Left lung (tissue), 10 donors: ENCODE data around the gene CALR3. TPM values are rescaled to one million over a fixed set of nuclear protein-coding genes. Genes with fewer than 3 reads are reported as not detected.
"Not testable (repeated sequence)": the region's sequence is repeated elsewhere in the genome, so short reads cannot be mapped to it uniquely, and the experiment has no call there.

Source experiments
- ATAC-seq: fragments of 200-7000 bp; cut with Tn5 transposase; one replicate; pipeline ENCODE4 v1.9.1; 2020; ENCODE audit warnings: moderate library complexity
- DNase-seq, 4 donors: peaks; one replicate each; pipeline ENCODE4 v3.0.0-alpha.2; 2013 to 2020
- H3K27ac ChIP-seq, 2 donors: fragments of 200-600 bp; sonication (generic) in 1 of 2; one replicate each; pipeline versions ENCODE4 v1.5.0 to v1.8.0; 2020 to 2021
- H3K27me3 ChIP-seq, 2 donors: fragments of 200-600 bp; sonication (generic) in 1 of 2; one replicate each; pipeline versions ENCODE4 v1.5.0 to v1.8.0; 2020 to 2021
- H3K36me3 ChIP-seq, 2 donors: fragments of 200-600 bp; sonication (generic) in 1 of 2; one replicate each; pipeline versions ENCODE4 v1.5.0 to v1.8.0; 2020 to 2021
- H3K4me1 ChIP-seq, 2 donors: fragments of 200-600 bp; one replicate each; pipeline ENCODE4 v1.8.0; 2021
- H3K4me3 ChIP-seq, 2 donors: fragments of 200-600 bp; sonication (generic) in 1 of 2; one replicate each; pipeline versions ENCODE4 v1.5.0 to v1.8.0; 2020 to 2021; ENCODE audit warnings: mild to moderate bottlenecking in 1 of 2
- H3K9me3 ChIP-seq, 2 donors: fragments of 200-600 bp; sonication (generic) in 1 of 2; one replicate each; pipeline versions ENCODE4 v1.5.0 to v1.8.0; 2020 to 2021
- intact Hi-C, 2 donors: fragments of 100-400 bp; cut with DNase I; formaldehyde crosslinking; loops; one replicate each; pipeline versions ENCODE4 v1.11.2 to v1.14.2; 2022
- polyA plus RNA-seq, 6 donors: library from polyadenylated mRNA; unstranded; fragments of 120-200 nt; gene quantifications; one replicate each; pipeline ENCODE4 v1.2.1, GENCODE V29; 2013; ENCODE audit not compliant: insufficient read length in 6 of 6
- total RNA-seq, 2 donors: library from RNA; stranded (reverse); fragmentation: NEBNext Ultra II Directional; extraction: Animal tissue kit (Norgen Biotek cat#: 25700); gene quantifications; one replicate each; pipeline ENCODE4 v1.2.1, GENCODE V29; 2021
- TF ChIP-seq, protein P1 (sequence below), 2 donors: fragments of 200-600 bp; sonication (generic) in 1 of 2; IDR thresholded peaks; one replicate each; pipeline versions ENCODE4 v1.5.0 to v1.8.0; 2021; ENCODE audit warnings: antibody characterized with exemption in 2 of 2
- donor health status: DM: no; HTN: yes; CAD: no.
- donor health status: DM: no; HTN: no; CAD: no.

CALR3 gene
- total and polyA plus RNA-seq, 8 donors: 0.26 TPM; not detected in 7

DNA sequence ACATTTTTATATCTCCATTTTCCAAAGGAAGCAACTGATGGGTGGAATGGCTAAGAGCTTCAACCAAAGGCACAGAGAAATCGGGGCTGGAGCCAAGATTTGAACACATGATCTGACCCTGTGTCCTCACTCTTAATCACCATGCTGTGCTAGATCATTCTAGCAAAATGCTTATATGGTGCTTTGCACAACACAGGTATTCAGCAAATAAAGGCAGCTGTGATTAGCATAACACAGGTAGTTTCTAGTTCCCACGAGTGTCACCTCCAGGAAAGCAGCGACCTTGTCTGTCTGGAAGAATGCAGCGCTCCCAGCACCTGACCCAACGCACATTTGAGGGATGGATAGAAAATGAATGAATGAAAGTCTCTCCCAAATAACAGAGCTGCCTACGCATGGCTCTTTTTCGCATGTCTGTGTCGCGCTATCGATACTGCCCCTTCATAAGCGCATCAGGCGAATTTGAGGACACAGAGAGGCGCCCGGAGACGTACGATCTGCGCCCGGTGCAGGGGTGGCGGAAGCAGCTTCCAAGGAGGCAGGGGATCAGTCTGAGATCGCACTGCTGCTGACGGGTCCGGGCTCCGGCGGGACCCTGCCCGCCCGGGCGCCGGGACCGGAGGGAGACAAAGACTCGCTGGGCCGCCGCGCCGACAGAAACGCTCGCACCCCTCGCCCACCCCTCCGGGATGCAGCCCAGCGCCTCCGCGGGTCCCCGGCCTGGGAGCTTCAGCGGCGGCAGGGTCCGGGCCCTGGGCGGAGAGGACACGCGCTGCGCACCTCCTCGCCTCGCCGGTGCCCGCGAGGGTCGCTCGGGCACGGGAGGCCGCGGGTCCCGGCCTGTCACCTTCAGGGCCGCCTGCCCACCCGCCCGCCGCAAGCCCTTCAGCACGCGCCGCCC, 24.8 kb downstream of the CALR3 start:
- intact Hi-C loops: no loop called here
- ATAC-seq: peak; percentile 10
- TF ChIP-seq, protein P1, sequence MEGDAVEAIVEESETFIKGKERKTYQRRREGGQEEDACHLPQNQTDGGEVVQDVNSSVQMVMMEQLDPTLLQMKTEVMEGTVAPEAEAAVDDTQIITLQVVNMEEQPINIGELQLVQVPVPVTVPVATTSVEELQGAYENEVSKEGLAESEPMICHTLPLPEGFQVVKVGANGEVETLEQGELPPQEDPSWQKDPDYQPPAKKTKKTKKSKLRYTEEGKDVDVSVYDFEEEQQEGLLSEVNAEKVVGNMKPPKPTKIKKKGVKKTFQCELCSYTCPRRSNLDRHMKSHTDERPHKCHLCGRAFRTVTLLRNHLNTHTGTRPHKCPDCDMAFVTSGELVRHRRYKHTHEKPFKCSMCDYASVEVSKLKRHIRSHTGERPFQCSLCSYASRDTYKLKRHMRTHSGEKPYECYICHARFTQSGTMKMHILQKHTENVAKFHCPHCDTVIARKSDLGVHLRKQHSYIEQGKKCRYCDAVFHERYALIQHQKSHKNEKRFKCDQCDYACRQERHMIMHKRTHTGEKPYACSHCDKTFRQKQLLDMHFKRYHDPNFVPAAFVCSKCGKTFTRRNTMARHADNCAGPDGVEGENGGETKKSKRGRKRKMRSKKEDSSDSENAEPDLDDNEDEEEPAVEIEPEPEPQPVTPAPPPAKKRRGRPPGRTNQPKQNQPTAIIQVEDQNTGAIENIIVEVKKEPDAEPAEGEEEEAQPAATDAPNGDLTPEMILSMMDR (IDR thresholded peaks at IDR 0.05): no peak

DNA sequence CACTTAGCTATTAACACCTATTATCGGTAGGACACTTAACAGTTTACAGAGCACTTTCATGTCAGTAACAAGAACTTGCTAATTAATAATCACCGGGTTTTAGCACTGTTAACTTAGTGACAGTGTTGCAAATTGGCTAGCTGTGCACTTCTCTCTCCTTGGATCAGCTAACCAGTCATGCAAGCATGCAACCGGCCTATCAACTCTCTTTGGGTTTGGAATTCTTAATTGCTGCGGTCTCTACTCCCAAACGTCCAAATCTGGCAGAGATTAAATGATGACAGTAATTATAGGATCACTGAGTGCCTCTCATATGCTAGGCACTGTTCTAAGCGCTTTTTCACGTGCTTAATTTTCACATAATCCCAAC, 25.4 kb downstream of the CALR3 start:
- TF ChIP-seq, protein P1 (IDR thresholded peaks at IDR 0.05): no peak
- intact Hi-C loops: no loop called here

More for the DNA sequence above, 24.8 kb downstream of the CALR3 start:
- H3K36me3 ChIP-seq: no peaks in the 10 kb centered on the region
- peaks cover 16 to 27% of the 10 kb centered on the region in 2 donors for H3K4me1 ChIP-seq
- H3K4me3 ChIP-seq: peak overlapping the region; percentile 77 to 99
- peak overlapping the region; percentile 44 to 85 for H3K27ac ChIP-seq
- DNase-seq: no peak
- H3K9me3 ChIP-seq: peaks cover 0 to 5% of the 10 kb centered on the region in 2 donors
- H3K27me3 ChIP-seq: no peaks in the 10 kb centered on the region

DNA sequence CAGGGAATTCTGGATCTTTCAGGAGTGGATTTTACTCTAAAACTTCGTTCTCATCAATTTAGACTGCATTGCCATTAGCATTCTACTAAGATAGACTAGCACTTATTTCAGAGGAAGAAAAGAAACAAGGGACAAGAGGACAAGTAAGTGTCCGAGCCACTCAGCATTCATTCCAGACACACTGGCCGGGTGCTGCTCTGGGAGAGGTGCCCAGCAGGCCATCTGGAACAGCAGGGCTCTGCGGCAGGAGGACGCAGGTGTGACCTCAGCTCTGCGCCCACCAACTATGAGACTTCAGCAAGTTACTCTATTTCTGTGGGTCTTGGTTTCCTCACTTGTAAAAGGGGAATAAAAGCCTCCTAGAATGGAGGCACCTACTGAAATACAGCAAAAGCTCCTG, 28.4 kb downstream of the CALR3 start:
- Histone ChIP-seq H3K4me3 (no peak overlapping the region), H3K27ac (no peak overlapping the region), H3K4me1 (peaks cover 20 to 47% of the 10 kb centered on the region in 2 donors), H3K9me3 (no peaks in the 10 kb centered on the region), H3K27me3 (no peaks in the 10 kb centered on the region), H3K36me3 (no peaks in the 10 kb centered on the region)
- intact Hi-C loops: no loop called here
- DNase-seq: no peak
- no peak for ATAC-seq
- TF ChIP-seq, protein P1 (IDR thresholded peaks at IDR 0.05): no peak

More for the DNA sequence above, 25.4 kb downstream of the CALR3 start:
- no peaks in the 10 kb centered on the region for H3K27me3 ChIP-seq
- peaks cover 0 to 5% of the 10 kb centered on the region in 2 donors for H3K9me3 ChIP-seq
- H3K27ac ChIP-seq: peak overlapping the region in 1 of 2 donors; percentile 26
- H3K36me3 ChIP-seq: no peaks in the 10 kb centered on the region
- H3K4me3 ChIP-seq: peak overlapping the region; percentile 77 to 99
- no peak for DNase-seq
- no peak for ATAC-seq
- H3K4me1 ChIP-seq: peaks cover 16 to 30% of the 10 kb centered on the region in 2 donors

DNA sequence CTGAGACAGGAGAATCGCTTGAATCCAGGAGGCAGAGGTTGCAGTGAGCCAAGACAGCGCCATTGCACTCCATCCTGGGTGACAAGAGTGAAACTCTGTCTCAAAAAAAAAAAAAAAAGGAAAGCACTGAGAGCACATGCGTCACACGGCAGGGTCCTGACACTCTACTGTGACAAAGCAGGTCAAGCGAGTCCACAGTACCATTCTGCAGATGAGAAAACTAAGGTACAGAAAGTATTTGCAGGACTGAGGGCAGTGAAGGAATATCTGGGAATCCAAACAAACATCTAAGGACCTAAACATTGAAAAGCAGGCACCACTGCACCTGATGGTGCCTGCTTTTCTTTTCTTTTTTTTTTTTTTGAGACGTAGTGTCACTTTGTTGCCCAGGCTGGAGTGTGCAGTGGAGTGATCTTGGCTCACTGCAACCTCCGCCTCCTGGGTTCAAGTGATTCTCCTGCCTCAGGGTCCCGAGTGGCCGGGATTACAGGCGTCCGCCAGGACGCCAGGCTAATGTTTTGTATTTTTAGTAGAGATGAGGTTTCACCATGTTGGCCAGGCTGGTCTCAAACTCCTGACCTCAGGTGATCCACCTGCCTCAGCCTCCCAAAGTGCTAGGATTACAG, 29.1 kb downstream of the CALR3 start:
- not testable (repeated sequence) for ATAC-seq
- peaks cover 20 to 50% of the 10 kb centered on the region in 2 donors for H3K4me1 ChIP-seq

DNA sequence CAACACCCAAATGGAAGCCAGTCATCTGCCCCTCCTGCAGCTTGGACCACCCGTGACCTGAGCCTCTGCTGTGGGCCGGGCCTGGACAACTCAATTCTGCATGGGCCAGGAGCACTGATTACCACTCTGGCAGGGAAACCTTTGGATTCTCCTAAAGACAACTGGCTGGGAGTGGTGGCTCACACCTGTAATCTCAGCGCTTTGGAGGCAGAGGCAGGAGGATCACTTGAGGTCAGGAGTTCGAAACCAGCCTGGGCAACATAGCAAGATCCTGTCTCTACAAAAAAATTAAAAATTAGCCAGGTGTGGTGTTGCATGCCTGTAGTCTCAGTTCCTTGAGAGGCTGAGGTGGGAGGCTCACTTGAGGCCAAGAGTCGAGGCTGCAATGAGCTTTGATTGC, 30.7 kb downstream of the CALR3 start:
- Histone ChIP-seq H3K27me3 (no peaks in the 10 kb centered on the region), H3K9me3 (no peaks in the 10 kb centered on the region), H3K36me3 (no peaks in the 10 kb centered on the region), H3K4me3 (no peak overlapping the region), H3K4me1 (peaks cover 12 to 48% of the 10 kb centered on the region in 2 donors), H3K27ac (no peak overlapping the region)
- intact Hi-C loops: no loop called here
- DNase-seq (no peak), ATAC-seq (no peak)
- TF ChIP-seq, protein P1 (IDR thresholded peaks at IDR 0.05): no peak

More for the DNA sequence above, 29.1 kb downstream of the CALR3 start:
- H3K4me3 ChIP-seq, H3K36me3 ChIP-seq, H3K9me3 ChIP-seq, intact Hi-C loops, DNase-seq, H3K27ac ChIP-seq, H3K27me3 ChIP-seq: not testable (repeated sequence)
